ENCODE measurements around the gene RDH11. TPM values are rescaled to one million over a fixed set of nuclear protein-coding genes. Genes with fewer than 3 reads are reported as not detected.

RDH11 gene
- total RNA-seq, 2 donors from 2014 or later: 43.2 to 51.6 TPM

DNA sequence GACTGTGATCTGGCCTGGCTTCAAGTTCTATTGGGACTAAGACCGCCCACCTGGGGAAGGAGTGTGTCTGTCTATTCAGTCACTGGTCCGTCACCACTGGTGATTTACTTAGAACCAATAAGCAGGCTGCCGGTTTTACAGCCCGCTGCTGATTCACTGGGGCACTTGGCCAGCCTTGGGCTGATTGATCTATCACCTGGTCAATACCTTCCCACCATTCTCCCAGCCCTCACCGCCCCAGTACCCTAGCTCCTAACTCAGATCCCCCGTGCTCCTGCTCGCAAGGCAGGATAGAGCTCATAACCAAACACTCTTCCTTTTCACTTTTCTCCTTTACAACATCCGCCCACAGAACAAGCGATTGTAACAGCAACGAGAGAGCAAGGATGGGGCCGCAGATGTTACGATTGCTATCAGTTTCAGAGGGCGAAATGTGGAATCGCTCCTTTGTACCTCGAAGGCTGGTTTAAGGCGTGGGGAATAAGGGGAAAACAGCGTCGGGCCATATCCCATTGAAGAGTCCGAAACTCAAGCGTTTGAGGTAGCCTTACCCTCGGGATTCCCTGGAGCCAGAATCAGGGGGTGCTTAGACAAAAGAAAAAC is 672 bp downstream of the RDH11 start:
- TF ChIP-seq, protein P1, sequence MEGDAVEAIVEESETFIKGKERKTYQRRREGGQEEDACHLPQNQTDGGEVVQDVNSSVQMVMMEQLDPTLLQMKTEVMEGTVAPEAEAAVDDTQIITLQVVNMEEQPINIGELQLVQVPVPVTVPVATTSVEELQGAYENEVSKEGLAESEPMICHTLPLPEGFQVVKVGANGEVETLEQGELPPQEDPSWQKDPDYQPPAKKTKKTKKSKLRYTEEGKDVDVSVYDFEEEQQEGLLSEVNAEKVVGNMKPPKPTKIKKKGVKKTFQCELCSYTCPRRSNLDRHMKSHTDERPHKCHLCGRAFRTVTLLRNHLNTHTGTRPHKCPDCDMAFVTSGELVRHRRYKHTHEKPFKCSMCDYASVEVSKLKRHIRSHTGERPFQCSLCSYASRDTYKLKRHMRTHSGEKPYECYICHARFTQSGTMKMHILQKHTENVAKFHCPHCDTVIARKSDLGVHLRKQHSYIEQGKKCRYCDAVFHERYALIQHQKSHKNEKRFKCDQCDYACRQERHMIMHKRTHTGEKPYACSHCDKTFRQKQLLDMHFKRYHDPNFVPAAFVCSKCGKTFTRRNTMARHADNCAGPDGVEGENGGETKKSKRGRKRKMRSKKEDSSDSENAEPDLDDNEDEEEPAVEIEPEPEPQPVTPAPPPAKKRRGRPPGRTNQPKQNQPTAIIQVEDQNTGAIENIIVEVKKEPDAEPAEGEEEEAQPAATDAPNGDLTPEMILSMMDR (IDR thresholded peaks at IDR 0.05): no peak
- Histone ChIP-seq H3K36me3 (peaks cover 21% of the 10 kb centered on the region), H3K4me1 (ENCODE audit: control insufficient read depth in 1 of 2, low read depth in 2 of 2) (peaks cover 0 to 14% of the 10 kb centered on the region in 2 donors), H3K27ac (peak overlapping the region; percentile 71 to 93), H3K27me3 (replicated peaks; ENCODE audit: insufficient read depth) (no peaks in the 10 kb centered on the region), H3K9me3 (no peaks in the 10 kb centered on the region), H3K4me3 (peak overlapping the region; percentile 95)
- DNase-seq (ENCODE audit: low spot score): peak; percentile 55
- no peak for ATAC-seq (ENCODE audit: insufficient number of reproducible peaks, low FRiP score, low read depth)

DNA sequence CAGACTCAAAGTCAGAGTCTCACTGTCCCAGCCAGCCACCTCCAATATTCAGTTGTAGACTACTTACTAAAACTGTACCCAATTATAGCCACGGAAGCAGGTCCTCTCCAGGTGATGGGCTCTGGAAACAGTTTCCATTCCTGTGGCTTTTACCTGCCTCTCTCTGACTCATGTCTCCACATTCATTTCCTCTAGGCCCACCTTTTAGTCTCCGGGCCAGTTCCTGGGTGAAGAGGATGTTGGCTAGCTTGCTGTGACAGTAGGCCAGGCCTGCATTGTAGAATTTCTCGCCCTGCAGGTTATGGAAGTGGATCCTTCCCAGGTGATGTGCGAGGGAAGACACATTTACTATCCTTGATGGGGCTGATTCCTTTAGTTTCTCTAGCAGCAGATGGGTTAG is 5.6 kb downstream of the RDH11 start:
- TF ChIP-seq, protein P1 (IDR thresholded peaks at IDR 0.05): no peak
- no peaks in the 10 kb centered on the region for H3K27me3 ChIP-seq (replicated peaks; ENCODE audit: insufficient read depth)
- ATAC-seq (ENCODE audit: insufficient number of reproducible peaks, low FRiP score, low read depth) (no peak), DNase-seq (ENCODE audit: low spot score) (no peak)
- peaks cover 0 to 14% of the 10 kb centered on the region in 2 donors for H3K4me1 ChIP-seq (ENCODE audit: control insufficient read depth in 1 of 2, low read depth in 2 of 2)
- H3K9me3 ChIP-seq: no peaks in the 10 kb centered on the region
- H3K27ac ChIP-seq: no peak overlapping the region
- peaks cover 41% of the 10 kb centered on the region for H3K36me3 ChIP-seq
- H3K4me3 ChIP-seq: no peak overlapping the region

DNA sequence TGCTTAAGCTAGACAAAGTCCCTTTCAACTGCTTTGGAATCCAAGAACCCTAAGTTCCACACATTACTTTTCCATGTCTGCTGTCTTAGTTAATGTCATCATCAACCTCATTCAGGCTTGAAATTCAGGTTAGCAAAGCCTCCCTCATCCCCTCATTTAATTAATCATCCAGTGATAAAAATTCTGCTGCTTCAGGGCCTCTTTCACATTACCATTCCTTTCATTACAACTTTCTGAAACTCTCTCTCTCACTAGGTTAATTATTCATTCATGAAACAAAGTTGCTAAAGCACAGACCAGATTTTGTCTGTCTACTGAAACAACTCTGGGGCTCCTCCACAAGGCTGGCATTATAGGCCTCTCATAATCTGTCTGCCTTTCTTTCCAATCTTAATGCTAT is 11.7 kb downstream of the RDH11 start:
- H3K27ac ChIP-seq: no peak overlapping the region
- DNase-seq (ENCODE audit: low spot score) (no peak), ATAC-seq (ENCODE audit: insufficient number of reproducible peaks, low FRiP score, low read depth) (no peak)
- TF ChIP-seq, protein P1 (IDR thresholded peaks at IDR 0.05): no peak
- no peaks in the 10 kb centered on the region for H3K4me1 ChIP-seq (ENCODE audit: control insufficient read depth in 1 of 2, low read depth in 2 of 2)
- peaks cover 9% of the 10 kb centered on the region for H3K36me3 ChIP-seq
- H3K4me3 ChIP-seq: no peak overlapping the region
- no peaks in the 10 kb centered on the region for H3K9me3 ChIP-seq
- H3K27me3 ChIP-seq (replicated peaks; ENCODE audit: insufficient read depth): no peaks in the 10 kb centered on the region

DNA sequence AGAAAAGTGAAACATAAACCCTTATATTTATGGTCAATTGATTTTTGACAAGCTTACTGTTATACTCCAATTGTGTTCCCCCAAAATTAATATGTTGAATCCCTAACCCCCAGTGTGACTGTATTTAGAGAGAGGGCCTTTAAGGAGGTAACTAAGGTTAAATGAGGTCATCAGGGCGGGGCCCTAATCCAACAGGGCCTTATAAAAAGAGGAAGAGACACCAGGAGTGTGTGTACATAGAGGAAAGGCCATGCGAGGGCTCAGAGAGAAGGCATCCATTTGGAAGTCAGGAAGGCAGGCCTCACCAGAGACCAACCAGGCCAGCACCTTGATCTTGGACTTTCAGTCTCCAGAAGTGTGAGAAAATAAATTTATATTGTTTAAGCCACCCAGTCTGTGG is 14.6 kb downstream of the RDH11 start:
- no peak for ATAC-seq (ENCODE audit: insufficient number of reproducible peaks, low FRiP score, low read depth)
- Histone ChIP-seq H3K36me3 (no peaks in the 10 kb centered on the region), H3K27ac (no peak overlapping the region), H3K9me3 (no peaks in the 10 kb centered on the region), H3K4me1 (ENCODE audit: control insufficient read depth in 1 of 2, low read depth in 2 of 2) (no peaks in the 10 kb centered on the region), H3K4me3 (no peak overlapping the region), H3K27me3 (replicated peaks; ENCODE audit: insufficient read depth) (no peaks in the 10 kb centered on the region)
- DNase-seq (ENCODE audit: low spot score): no peak
- TF ChIP-seq, protein P1 (IDR thresholded peaks at IDR 0.05): no peak

DNA sequence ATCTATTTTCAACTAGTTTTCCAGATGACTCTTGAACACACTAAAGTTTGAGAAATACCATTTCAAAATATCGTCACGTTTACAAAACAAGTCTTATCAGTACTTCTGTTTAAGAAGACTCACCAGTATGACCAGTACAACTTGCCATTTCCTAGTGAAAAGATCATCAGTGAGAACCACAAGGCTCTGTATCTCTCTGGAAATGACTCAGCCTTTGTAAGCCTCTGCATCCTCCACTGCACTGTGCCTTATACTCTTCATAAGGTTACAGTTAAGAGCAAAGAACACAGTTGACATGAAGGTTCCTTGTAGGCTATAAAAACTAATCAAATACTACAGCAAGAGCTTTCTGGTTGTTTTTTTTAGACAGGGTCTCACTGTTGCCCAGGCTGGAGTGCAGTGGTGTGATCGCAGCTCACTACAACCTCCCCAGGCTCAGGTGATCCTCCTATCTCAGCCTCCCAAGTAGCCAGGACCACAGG is 15.4 kb downstream of the RDH11 start:
- Histone ChIP-seq H3K27me3 (replicated peaks; ENCODE audit: insufficient read depth) (no peaks in the 10 kb centered on the region), H3K27ac (no peak overlapping the region), H3K36me3 (no peaks in the 10 kb centered on the region), H3K4me3 (no peak overlapping the region), H3K9me3 (no peaks in the 10 kb centered on the region), H3K4me1 (ENCODE audit: control insufficient read depth in 1 of 2, low read depth in 2 of 2) (peaks cover 0 to 6% of the 10 kb centered on the region in 2 donors)
- DNase-seq (ENCODE audit: low spot score) (no peak), ATAC-seq (ENCODE audit: insufficient number of reproducible peaks, low FRiP score, low read depth) (no peak)
- TF ChIP-seq, protein P1 (IDR thresholded peaks at IDR 0.05): no peak
